B cell (primary cell): ENCODE data around the gene PRSS8. TPM values are rescaled to one million over a fixed set of nuclear protein-coding genes. Genes with fewer than 3 reads are reported as not detected.

ENCODE experiments used
- ATAC-seq: fragments of 200-7000 bp; cut with Tn5 transposase; one replicate; pipeline ENCODE4 v1.10.0; 2021; ENCODE audit warnings: low read depth, mild to moderate bottlenecking, moderate number of reproducible peaks, moderate library complexity
- CTCF ChIA-PET: fragments of 350-600 bp; sonication (Branson Sonifier 250); formaldehyde crosslinking; loops from one replicate; lab custom pipeline; 2021; ENCODE audit warnings: antibody characterized with exemption, inconsistent platforms; lab: Charles Lee
- POLR2A ChIA-PET: fragments of 350-600 bp; sonication (Branson Sonifier 250); formaldehyde crosslinking; loops from one replicate; lab custom pipeline; 2021; ENCODE audit warnings: antibody characterized with exemption; lab: Charles Lee
- DNase-seq: peaks from one replicate; pipeline ENCODE4 v3.0.0; 2013
- H2AFZ ChIP-seq: 2 replicates; pipeline ENCODE4 v1.6.1; 2012; ENCODE audit warnings: mild to moderate bottlenecking, low read depth, low read length; ENCODE audit not compliant: insufficient read depth, poor library complexity, severe bottlenecking
- H3K27ac ChIP-seq, 2 donors: 1 replicate in 1 of 2; 2 replicates in 1 of 2; pipeline ENCODE4 v1.5.1; 2012 to 2013; ENCODE audit warnings: low read length in 2 of 2, mild to moderate bottlenecking in 2 of 2, moderate library complexity in 1 of 2
- H3K27me3 ChIP-seq, 4 experiments: fragments of 200-600 bp in 1 of 4; sonication (generic) in 1 of 4; replicated peaks in 1 of 4; 1 replicate in 2 of 4; 2 replicates in 2 of 4; pipeline versions ENCODE4 v1.6.1 to v1.7.0; 2013 to 2016; ENCODE audit warnings: low read length in 3 of 4, mild to moderate bottlenecking in 2 of 4, mixed read lengths in 1 of 4, moderate library complexity in 1 of 4; ENCODE audit not compliant: insufficient read depth in 4 of 4, control insufficient read depth in 3 of 4; ENCODE audit errors: control extremely low read depth in 1 of 4
- H3K36me3 ChIP-seq, 2 experiments: replicated peaks in 1 of 2; 1 replicate in 1 of 2; 2 replicates in 1 of 2; pipeline versions ENCODE4 v1.6.1 to v1.7.1; 2013; ENCODE audit warnings: low read length in 1 of 2; ENCODE audit not compliant: insufficient read depth in 2 of 2, control insufficient read depth in 1 of 2; ENCODE audit errors: control extremely low read depth in 1 of 2, extremely low read depth in 1 of 2
- H3K4me1 ChIP-seq, 2 donors: fragments of 200-600 bp in 1 of 2; sonication (generic) in 1 of 2; 1 replicate in 1 of 2; 2 replicates in 1 of 2; pipeline versions ENCODE4 v1.5.1 to v1.6.1; 2013 to 2017; ENCODE audit warnings: low read length in 2 of 2; ENCODE audit not compliant: control insufficient read depth in 2 of 2, insufficient read depth in 2 of 2
- H3K4me2 ChIP-seq: replicated peaks from 2 replicates; pipeline ENCODE3; 2012; ENCODE audit warnings: mild to moderate bottlenecking, low read depth, low read length; ENCODE audit not compliant: poor library complexity, severe bottlenecking
- H3K4me3 ChIP-seq, 5 experiments: fragments of 200-600 bp in 1 of 5; sonication (generic) in 1 of 5; 1 replicate in 3 of 5; 2 replicates in 2 of 5; pipeline versions ENCODE4 v1.5.1 to v1.7.0; 2011 to 2016; ENCODE audit warnings: low read length in 4 of 5, mild to moderate bottlenecking in 4 of 5, low read depth in 2 of 5, control low read depth in 1 of 5, moderate library complexity in 1 of 5; ENCODE audit not compliant: insufficient read depth in 1 of 5; ENCODE audit errors: control extremely low read depth in 1 of 5, extremely low read depth in 1 of 5
- H3K79me2 ChIP-seq: fragments of 200-600 bp; sonication (generic); one replicate; pipeline ENCODE4 v1.6.0; 2016; ENCODE audit warnings: low read length; ENCODE audit not compliant: control insufficient read depth, insufficient read depth
- H3K9ac ChIP-seq: fragments of 200-600 bp; sonication (generic); 2 replicates; pipeline ENCODE4 v1.6.1; 2017; ENCODE audit warnings: mild to moderate bottlenecking, low read length, moderate library complexity
- H3K9me3 ChIP-seq, 3 donors: one replicate each; pipeline versions ENCODE4 v1.6.1 to v1.7.1; 2013; ENCODE audit warnings: low read length in 2 of 3; ENCODE audit not compliant: control insufficient read depth in 2 of 3, insufficient read depth in 1 of 3; ENCODE audit errors: control extremely low read depth in 1 of 3
- H4K20me1 ChIP-seq: 2 replicates; pipeline ENCODE4 v1.6.0; 2012; ENCODE audit warnings: mild to moderate bottlenecking, low read length; ENCODE audit not compliant: insufficient read depth, control insufficient read depth, poor library complexity, severe bottlenecking
- H3K27ac Mint-ChIP-seq: one replicate; pipeline ENCODE4 v1.8.0; 2021; ENCODE audit warnings: mixed read lengths
- H3K27me3 Mint-ChIP-seq: one replicate; pipeline ENCODE4 v1.8.0; 2021; ENCODE audit warnings: mixed read lengths
- H3K4me1 Mint-ChIP-seq: one replicate; pipeline ENCODE4 v1.8.0; 2021; ENCODE audit warnings: mixed read lengths
- H3K4me3 Mint-ChIP-seq: one replicate; pipeline ENCODE4 v1.8.0; 2021; ENCODE audit warnings: mixed read lengths
- H3K9me3 Mint-ChIP-seq: one replicate; pipeline ENCODE4 v1.8.0; 2022; ENCODE audit warnings: mixed read lengths; ENCODE audit not compliant: insufficient read depth
- CTCF ChIP-seq: fragments of 200-600 bp; IDR thresholded peaks from one replicate; pipeline ENCODE4 v1.8.0; 2022; ENCODE audit warnings: antibody characterized with exemption, mild to moderate bottlenecking
- EZH2 ChIP-seq: IDR thresholded peaks from 2 replicates; pipeline ENCODE4 v1.6.1; 2012; ENCODE audit warnings: borderline replicate concordance, low read depth, mild to moderate bottlenecking, moderate library complexity, low read length; ENCODE audit not compliant: insufficient read depth, poor library complexity, severe bottlenecking
- WGBS: methylation state at CpG from one replicate; pipeline ENCODE4 v1.1.5; 2013; ENCODE audit warnings: missing lambda C conversion rate; ENCODE audit not compliant: insufficient coverage; 5-methylcytosine and 5-hydroxymethylcytosine counted together
- intact Hi-C: fragments of 100-400 bp; cut with micrococcal nuclease; formaldehyde crosslinking; loops from one replicate; pipeline ENCODE4 v1.10.0; 2022
- polyA plus RNA-seq: library from polyadenylated mRNA; depleted of rRNA; stranded (reverse); fragments of >200 nt; gene quantifications from 2 replicates; pipeline ENCODE4 v1.2.3, GENCODE V29; 2012
- total RNA-seq, 2 donors: library from RNA; stranded (reverse); fragments of 120-200 nt in 1 of 2; gene quantifications; 1 replicate in 1 of 2; 2 replicates in 1 of 2; pipeline versions ENCODE4 v1.2.3 to v1.2.4, GENCODE V29; 2013 to 2022

Gene PRSS8
- total and polyA plus RNA-seq, 2 donors (not counting 1 experiment from before 2014, with no cell fraction given) = not detected

DNA sequence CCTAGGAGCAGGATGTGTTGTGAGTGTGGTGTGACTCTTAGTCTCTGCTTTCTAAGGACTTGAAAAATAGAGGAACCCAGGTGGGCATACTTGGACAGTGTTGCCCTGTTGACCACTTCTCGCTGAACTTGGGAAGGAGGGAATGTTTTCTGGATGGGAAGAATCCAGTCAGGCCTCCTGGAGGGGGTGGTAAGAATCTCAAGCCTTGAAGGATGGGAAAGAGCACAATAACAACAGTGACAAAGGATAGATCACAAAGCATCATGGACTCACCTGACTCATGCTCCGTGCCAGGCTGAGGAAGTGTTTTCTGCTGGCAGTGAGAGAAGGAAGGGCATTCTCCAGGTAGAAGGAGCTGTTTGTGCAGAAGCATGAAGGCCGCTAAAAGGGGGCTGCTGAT is 9.7 kb downstream of the PRSS8 start:
- DNase-seq = no peak
- Mint-ChIP-seq H3K4me3 (no peak overlapping the region), H3K27ac (no peak overlapping the region), H3K9me3 (no peaks in the 10 kb centered on the region), H3K27me3 (no peaks in the 10 kb centered on the region), H3K4me1 (no peaks in the 10 kb centered on the region)
- Histone ChIP-seq H3K36me3 (peaks cover 6 to 64% of the 10 kb centered on the region in 2 experiments), H3K4me3 (no peak overlapping the region), H3K9ac (no peak overlapping the region), H3K9me3 (no peaks in the 10 kb centered on the region), H3K27ac (no peak overlapping the region), H3K79me2 (peaks cover 21% of the 10 kb centered on the region), H3K27me3 (no peaks in the 10 kb centered on the region), H3K4me1 (no peaks in the 10 kb centered on the region), H3K4me2 (no peak overlapping the region), H2AFZ (no peak overlapping the region), H4K20me1 (no peaks in the 10 kb centered on the region)
- ChIA-PET CTCF (no interaction called here), POLR2A (interaction anchor here (0.6 kb wide), 1 partner anchor 17 kb away, joined by 5 read pairs; no protein-coding TSS in a partner anchor)
- 94% methylated on average over 3 of the region's 3 CpGs for WGBS
- intact Hi-C loops = no loop called here
- no peak for ATAC-seq
- TF ChIP-seq EZH2 (no peak), CTCF (no peak)

- Histone ChIP-seq H3K9ac (no peak overlapping the region), H3K4me3 (no peak overlapping the region), H3K36me3 (peaks cover 6 to 42% of the 10 kb centered on the region in 2 experiments), H4K20me1 (peaks cover 26% of the 10 kb centered on the region), H3K4me2 (no peak overlapping the region), H3K27me3 (no peaks in the 10 kb centered on the region), H3K4me1 (peaks cover 10 to 20% of the 10 kb centered on the region in 2 donors), H2AFZ (no peak overlapping the region), H3K27ac (no peak overlapping the region), H3K79me2 (peaks cover 49% of the 10 kb centered on the region), H3K9me3 (no peaks in the 10 kb centered on the region)
- TF ChIP-seq EZH2 (no peak), CTCF (no peak)
- H3K9me3 Mint-ChIP-seq = no peaks in the 10 kb centered on the region
- ChIA-PET CTCF (interaction anchor here (0.6 to 0.7 kb wide), 2 partner anchors 22 to 181 kb away, joined by 3 to 4 read pairs; no protein-coding TSS in a partner anchor), POLR2A (interaction anchor here (0.6 to 3.6 kb wide), 3 partner anchors 14 to 123 kb away, joined by 4 to 36 read pairs (median 4); no protein-coding TSS in a partner anchor)
- H3K4me1 Mint-ChIP-seq = peaks cover 13% of the 10 kb centered on the region
- no peaks in the 10 kb centered on the region for H3K27me3 Mint-ChIP-seq
- no peak overlapping the region for H3K27ac Mint-ChIP-seq
- intact Hi-C loops = no loop called here
- WGBS = 98% methylated on average over 16 of the region's 16 CpGs
- H3K4me3 Mint-ChIP-seq = no peak overlapping the region
- ATAC-seq (no peak), DNase-seq (no peak)
Observed at GRCh38 chr16:31120129-31120528, 15.4 kb downstream of the PRSS8 start.
